Neural cell (in vitro differentiated cells): Measurements from ENCODE around the gene HERC2.

Source experiments
- EP300 ChIP-seq: fragments of 450-650 bp; conservative IDR thresholded peaks from 2 replicates; pipeline ENCODE4 v1.6.1; 2014; ENCODE audit warnings: antibody characterized with exemption, mild to moderate bottlenecking, moderate library complexity; ENCODE audit not compliant: poor library complexity, severe bottlenecking
- EZH2 ChIP-seq: fragments of 200-600, 300-800 bp; shearing (Covaris generic), sonication (generic); IDR thresholded peaks from 2 replicates; pipeline ENCODE4 v1.6.1; 2014; ENCODE audit warnings: antibody characterized with exemption, low read length, borderline replicate concordance, mild to moderate bottlenecking; ENCODE audit not compliant: insufficient read depth, poor library complexity, severe bottlenecking
- POLR2AphosphoS5 ChIP-seq: IDR thresholded peaks from 2 replicates; pipeline ENCODE4 v1.6.1; 2012
- RAD21 ChIP-seq: fragments of 450-650 bp; conservative IDR thresholded peaks from 2 replicates; pipeline ENCODE4 v1.6.1; 2014; ENCODE audit warnings: antibody characterized with exemption, mild to moderate bottlenecking, moderate library complexity
- SMC3 ChIP-seq: fragments of 450-650 bp; conservative IDR thresholded peaks from 2 replicates; pipeline ENCODE4 v1.6.1; 2014; ENCODE audit warnings: antibody characterized with exemption, mild to moderate bottlenecking, moderate library complexity; ENCODE audit not compliant: poor library complexity
- TAF1 ChIP-seq: IDR thresholded peaks from 2 replicates; pipeline ENCODE4 v1.6.1; 2012; ENCODE audit warnings: low read depth
- TF ChIP-seq, protein P1 (sequence below): fragments of 450-650 bp; IDR thresholded peaks from 2 replicates; pipeline ENCODE4 v1.5.1; 2014; ENCODE audit warnings: antibody characterized with exemption, mild to moderate bottlenecking, moderate library complexity; ENCODE audit not compliant: poor library complexity, severe bottlenecking
- TF ChIP-seq, protein P2 (sequence below): IDR thresholded peaks from 2 replicates; pipeline ENCODE4 v1.6.1; 2012; ENCODE audit warnings: borderline replicate concordance

DNA sequence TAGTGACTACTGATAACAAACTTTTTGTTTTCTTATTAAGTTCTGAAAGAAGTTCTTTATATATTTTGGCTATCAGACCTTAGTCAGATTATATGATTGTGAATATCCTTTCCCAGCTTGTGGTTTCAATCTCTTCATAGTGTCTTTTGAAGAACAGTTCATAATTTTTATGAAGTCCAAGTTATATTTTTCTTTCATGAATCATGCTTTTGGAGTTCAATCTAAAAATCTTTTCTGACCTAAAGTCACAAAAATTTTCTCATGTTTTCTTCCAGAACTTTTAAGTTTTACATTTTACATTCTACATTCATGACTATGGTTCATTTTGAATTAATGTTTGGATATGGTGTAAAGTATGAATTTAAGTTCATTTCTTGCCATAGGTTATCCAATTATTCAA lies 188.7 kb downstream of the HERC2 start:
- no peak for TF ChIP-seq EZH2
- TF ChIP-seq, protein P1, sequence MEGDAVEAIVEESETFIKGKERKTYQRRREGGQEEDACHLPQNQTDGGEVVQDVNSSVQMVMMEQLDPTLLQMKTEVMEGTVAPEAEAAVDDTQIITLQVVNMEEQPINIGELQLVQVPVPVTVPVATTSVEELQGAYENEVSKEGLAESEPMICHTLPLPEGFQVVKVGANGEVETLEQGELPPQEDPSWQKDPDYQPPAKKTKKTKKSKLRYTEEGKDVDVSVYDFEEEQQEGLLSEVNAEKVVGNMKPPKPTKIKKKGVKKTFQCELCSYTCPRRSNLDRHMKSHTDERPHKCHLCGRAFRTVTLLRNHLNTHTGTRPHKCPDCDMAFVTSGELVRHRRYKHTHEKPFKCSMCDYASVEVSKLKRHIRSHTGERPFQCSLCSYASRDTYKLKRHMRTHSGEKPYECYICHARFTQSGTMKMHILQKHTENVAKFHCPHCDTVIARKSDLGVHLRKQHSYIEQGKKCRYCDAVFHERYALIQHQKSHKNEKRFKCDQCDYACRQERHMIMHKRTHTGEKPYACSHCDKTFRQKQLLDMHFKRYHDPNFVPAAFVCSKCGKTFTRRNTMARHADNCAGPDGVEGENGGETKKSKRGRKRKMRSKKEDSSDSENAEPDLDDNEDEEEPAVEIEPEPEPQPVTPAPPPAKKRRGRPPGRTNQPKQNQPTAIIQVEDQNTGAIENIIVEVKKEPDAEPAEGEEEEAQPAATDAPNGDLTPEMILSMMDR, result no peak
- no peak for TF ChIP-seq EP300
- TF ChIP-seq TAF1, result no peak
- no peak for TF ChIP-seq POLR2AphosphoS5
- no peak for TF ChIP-seq RAD21
- no peak for TF ChIP-seq SMC3
- TF ChIP-seq, protein P2, sequence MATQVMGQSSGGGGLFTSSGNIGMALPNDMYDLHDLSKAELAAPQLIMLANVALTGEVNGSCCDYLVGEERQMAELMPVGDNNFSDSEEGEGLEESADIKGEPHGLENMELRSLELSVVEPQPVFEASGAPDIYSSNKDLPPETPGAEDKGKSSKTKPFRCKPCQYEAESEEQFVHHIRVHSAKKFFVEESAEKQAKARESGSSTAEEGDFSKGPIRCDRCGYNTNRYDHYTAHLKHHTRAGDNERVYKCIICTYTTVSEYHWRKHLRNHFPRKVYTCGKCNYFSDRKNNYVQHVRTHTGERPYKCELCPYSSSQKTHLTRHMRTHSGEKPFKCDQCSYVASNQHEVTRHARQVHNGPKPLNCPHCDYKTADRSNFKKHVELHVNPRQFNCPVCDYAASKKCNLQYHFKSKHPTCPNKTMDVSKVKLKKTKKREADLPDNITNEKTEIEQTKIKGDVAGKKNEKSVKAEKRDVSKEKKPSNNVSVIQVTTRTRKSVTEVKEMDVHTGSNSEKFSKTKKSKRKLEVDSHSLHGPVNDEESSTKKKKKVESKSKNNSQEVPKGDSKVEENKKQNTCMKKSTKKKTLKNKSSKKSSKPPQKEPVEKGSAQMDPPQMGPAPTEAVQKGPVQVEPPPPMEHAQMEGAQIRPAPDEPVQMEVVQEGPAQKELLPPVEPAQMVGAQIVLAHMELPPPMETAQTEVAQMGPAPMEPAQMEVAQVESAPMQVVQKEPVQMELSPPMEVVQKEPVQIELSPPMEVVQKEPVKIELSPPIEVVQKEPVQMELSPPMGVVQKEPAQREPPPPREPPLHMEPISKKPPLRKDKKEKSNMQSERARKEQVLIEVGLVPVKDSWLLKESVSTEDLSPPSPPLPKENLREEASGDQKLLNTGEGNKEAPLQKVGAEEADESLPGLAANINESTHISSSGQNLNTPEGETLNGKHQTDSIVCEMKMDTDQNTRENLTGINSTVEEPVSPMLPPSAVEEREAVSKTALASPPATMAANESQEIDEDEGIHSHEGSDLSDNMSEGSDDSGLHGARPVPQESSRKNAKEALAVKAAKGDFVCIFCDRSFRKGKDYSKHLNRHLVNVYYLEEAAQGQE, result no peak
